GM23338 (cell line): ENCODE measurements around the gene KCNK4. TPM values are rescaled to one million over a fixed set of nuclear protein-coding genes. Genes with fewer than 3 reads are reported as not detected.
A peak's percentile ranks its signal among the peaks of the same experiment; 100 is the strongest.

Source experiments
- ATAC-seq: fragments of 200-7000 bp; cut with Tn5 transposase; 3 replicates; pipeline ENCODE4 v1.9.1; 2020
- DNase-seq: peaks from one replicate; pipeline ENCODE4 v3.0.0-alpha.2; 2015; ENCODE audit warnings: low spot score
- H2AFZ ChIP-seq: fragments of 200-600 bp; sonication (generic); 2 replicates; pipeline ENCODE4 v1.8.0; 2016; ENCODE audit warnings: antibody characterized with exemption, mild to moderate bottlenecking, moderate library complexity
- H3F3A ChIP-seq: fragments of 200-600 bp; sonication (generic); replicated peaks from 2 replicates; pipeline ENCODE4 v1.8.0; 2017; ENCODE audit warnings: antibody characterized with exemption, mixed run types, low read depth
- H3K27ac ChIP-seq: fragments of 200-600 bp; sonication (generic); 2 replicates; pipeline ENCODE4 v1.6.1; 2016; ENCODE audit warnings: low read depth
- H3K27me3 ChIP-seq: fragments of 200-600 bp; sonication (generic); 2 replicates; pipeline ENCODE4 v1.8.0; 2016; ENCODE audit warnings: mild to moderate bottlenecking, mixed run types, moderate library complexity; ENCODE audit not compliant: insufficient read depth
- H3K36me3 ChIP-seq: fragments of 200-600 bp; sonication (generic); 2 replicates; pipeline ENCODE4 v1.8.0; 2016; ENCODE audit warnings: mild to moderate bottlenecking; ENCODE audit not compliant: insufficient read depth
- H3K4me1 ChIP-seq: fragments of 200-600 bp; sonication (generic); 2 replicates; pipeline ENCODE4 v1.8.0; 2016; ENCODE audit warnings: mild to moderate bottlenecking, moderate library complexity; ENCODE audit not compliant: insufficient read depth
- H3K4me2 ChIP-seq: fragments of 200-600 bp; sonication (generic); 2 replicates; pipeline ENCODE4 v1.7.1; 2017; ENCODE audit warnings: mixed run types
- H3K4me3 ChIP-seq: fragments of 200-600 bp; sonication (generic); 2 replicates; pipeline ENCODE4 v1.6.1; 2016; ENCODE audit warnings: mixed run types
- H3K79me2 ChIP-seq: fragments of 200-600 bp; sonication (generic); replicated peaks from 2 replicates; pipeline ENCODE4 v1.8.0; 2017; ENCODE audit warnings: mild to moderate bottlenecking; ENCODE audit not compliant: insufficient read depth
- H3K9me2 ChIP-seq: fragments of 200-600 bp; sonication (generic); 2 replicates; pipeline ENCODE4 v1.8.0; 2017; ENCODE audit not compliant: insufficient read depth
- H4K20me1 ChIP-seq: fragments of 200-600 bp; sonication (generic); replicated peaks from 2 replicates; pipeline ENCODE4 v1.8.0; 2017; ENCODE audit warnings: mild to moderate bottlenecking; ENCODE audit not compliant: insufficient read depth
- H3K27ac Mint-ChIP-seq: 2 replicates; pipeline ENCODE4 v1.8.0; 2020; ENCODE audit warnings: inconsistent platforms, mild to moderate bottlenecking, moderate library complexity, mixed read lengths
- H3K27me3 Mint-ChIP-seq: 3 replicates; pipeline ENCODE4 v1.8.0; 2022; ENCODE audit warnings: low read depth, mild to moderate bottlenecking, moderate library complexity, mixed read lengths, inconsistent platforms; ENCODE audit not compliant: insufficient read depth, poor library complexity
- H3K36me3 Mint-ChIP-seq: 3 replicates; pipeline ENCODE4 v1.8.0; 2021; ENCODE audit warnings: low read depth, mild to moderate bottlenecking, inconsistent platforms, moderate library complexity, mixed read lengths
- H3K4me1 Mint-ChIP-seq: 3 replicates; pipeline ENCODE4 v1.8.0; 2020; ENCODE audit warnings: mild to moderate bottlenecking, inconsistent platforms, mixed read lengths
- H3K4me3 Mint-ChIP-seq: 3 replicates; pipeline ENCODE4 v1.8.0; 2021; ENCODE audit warnings: moderate library complexity, mild to moderate bottlenecking, inconsistent platforms, mixed read lengths
- H3K9me3 Mint-ChIP-seq: 3 replicates; pipeline ENCODE4 v1.8.0; 2020; ENCODE audit warnings: moderate library complexity, mild to moderate bottlenecking, inconsistent platforms, mixed read lengths
- CREB1 ChIP-seq: fragments of 250-450 bp; sonication (Bioruptor Pico); IDR thresholded peaks from 2 replicates; pipeline ENCODE4 v1.5.0; 2020; ENCODE audit warnings: low read depth, mild to moderate bottlenecking, moderate library complexity
- EZH2 ChIP-seq: fragments of 200-600 bp; sonication (generic); IDR thresholded peaks from one replicate; pipeline ENCODE4 v1.8.0; 2017; ENCODE audit warnings: antibody characterized with exemption, mild to moderate bottlenecking, low read depth; ENCODE audit not compliant: unreplicated experiment
- EZH2phosphoT487 ChIP-seq: fragments of 200-600 bp; sonication (generic); IDR thresholded peaks from one replicate; pipeline ENCODE4 v1.8.1; 2018; ENCODE audit warnings: antibody characterized with exemption; ENCODE audit not compliant: unreplicated experiment
- POLR2AphosphoS5 ChIP-seq: IDR thresholded peaks from 2 replicates; pipeline ENCODE4 v1.6.1; 2016; ENCODE audit warnings: antibody characterized with exemption, low read depth
- STAT1 ChIP-seq: IDR thresholded peaks from one replicate; pipeline ENCODE4 v1.6.1; 2016; ENCODE audit warnings: antibody characterized with exemption; ENCODE audit not compliant: unreplicated experiment
- ZNF114 ChIP-seq: fragments of 250-450 bp; sonication (Bioruptor Pico); IDR thresholded peaks from 2 replicates; pipeline ENCODE4 v1.5.0; 2020; ENCODE audit warnings: mild to moderate bottlenecking, moderate library complexity
- polyA plus RNA-seq: library from polyadenylated mRNA; unstranded; fragments of >200 nt; fragmentation: Nextera tagmentation; extraction: Ambion mirVana; gene quantifications from 2 replicates; pipeline ENCODE4 v1.2.1, GENCODE V29; 2016
- total RNA-seq: library from RNA; depleted of rRNA; stranded (reverse); fragments of >200 nt; shearing (Covaris generic); gene quantifications from 2 replicates; pipeline ENCODE4 v1.2.3, GENCODE V29; 2014
- TF ChIP-seq, protein P1 (sequence below): IDR thresholded peaks from 2 replicates; pipeline ENCODE4 v1.6.1; 2016; ENCODE audit warnings: antibody characterized with exemption
- TF ChIP-seq, protein P2 (sequence below), 2 experiments: fragments of 200-600 bp in 1 of 2; sonication (generic) in 1 of 2; conservative IDR thresholded peaks; 2 replicates each; pipeline versions ENCODE4 v1.5.1 to v1.6.1; 2016 to 2017; ENCODE audit warnings: antibody characterized with exemption in 2 of 2, low read depth in 2 of 2, mild to moderate bottlenecking in 2 of 2, moderate library complexity in 1 of 2
- TF ChIP-seq, protein P3 (sequence below): fragments of 250-450 bp; sonication (Bioruptor Pico); IDR thresholded peaks from 2 replicates; pipeline ENCODE4 v1.5.0; 2020; ENCODE audit warnings: mild to moderate bottlenecking, moderate library complexity

Gene KCNK4
- total and polyA plus RNA-seq, 2 experiments from 2014 or later = 1.0 TPM; not detected in 1

DNA sequence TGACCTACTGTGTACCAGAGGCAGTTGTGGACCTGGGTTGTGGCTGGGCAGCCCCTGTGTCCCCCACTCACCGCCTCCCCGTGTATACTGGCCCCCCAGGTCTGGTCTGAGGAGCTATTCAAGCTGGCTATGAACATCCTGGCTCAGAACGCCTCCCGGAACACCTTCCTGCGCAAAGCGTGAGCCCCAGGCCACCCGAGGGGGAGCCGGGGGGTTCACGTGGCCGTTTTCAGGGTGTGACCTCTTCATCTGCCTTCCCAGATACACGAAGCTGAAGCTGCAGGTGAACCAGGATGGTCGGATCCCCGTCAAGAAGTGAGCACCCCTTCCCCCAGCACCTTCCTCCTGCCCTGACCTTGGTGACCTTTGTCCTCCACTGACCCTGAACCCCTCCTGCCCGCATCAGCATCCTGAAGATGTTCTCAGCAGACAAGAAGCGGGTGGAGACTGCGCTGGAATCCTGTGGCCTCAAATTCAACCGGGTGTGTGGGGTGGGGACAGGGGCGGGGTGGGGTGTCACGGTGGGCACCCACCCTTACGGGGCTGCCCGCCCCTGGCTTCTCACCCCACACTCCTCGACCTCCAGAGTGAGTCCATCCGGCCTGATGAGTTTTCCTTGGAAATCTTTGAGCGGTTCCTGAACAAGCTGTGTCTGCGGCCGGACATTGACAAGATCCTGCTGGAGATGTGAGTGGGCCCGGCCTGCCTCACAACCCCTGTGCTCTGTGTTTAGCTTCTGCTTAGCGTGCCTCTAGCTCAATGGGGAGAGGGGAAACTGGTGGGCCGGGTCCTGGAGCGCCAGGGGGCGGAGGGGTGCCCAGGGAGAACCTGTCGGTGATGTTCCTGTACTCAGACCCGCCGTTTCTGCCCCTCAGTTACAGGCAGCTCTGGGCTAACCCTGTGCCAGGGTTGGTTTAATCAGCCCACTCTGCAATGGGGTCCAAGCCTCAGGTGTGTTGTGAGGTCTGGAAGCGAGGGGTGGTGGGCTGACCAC, 35.7 kb upstream of the KCNK4 start:
- H4K20me1 ChIP-seq = peaks cover 4% of the 10 kb centered on the region
- H3K36me3 ChIP-seq = peaks cover 11% of the 10 kb centered on the region; the same call in 1 of the 2 replicates
- Mint-ChIP-seq H3K9me3 (no peaks in the 10 kb centered on the region), H3K27me3 (peaks cover 22% of the 10 kb centered on the region), H3K4me1 (peaks cover 13% of the 10 kb centered on the region), H3K36me3 (peaks cover 40% of the 10 kb centered on the region), H3K4me3 (peak overlapping the region; percentile 16; the same call in 1 of the 3 replicates), H3K27ac (no peak overlapping the region)
- H3K4me3 ChIP-seq = no peak overlapping the region
- no peaks in the 10 kb centered on the region for H3K9me2 ChIP-seq
- H3F3A ChIP-seq = peaks cover 4% of the 10 kb centered on the region
- no peak overlapping the region for H3K27ac ChIP-seq
- H3K4me1 ChIP-seq = peaks cover 4% of the 10 kb centered on the region
- no peak overlapping the region for H3K4me2 ChIP-seq
- DNase-seq (no peak), ATAC-seq (no peak)
- TF ChIP-seq, protein P1, sequence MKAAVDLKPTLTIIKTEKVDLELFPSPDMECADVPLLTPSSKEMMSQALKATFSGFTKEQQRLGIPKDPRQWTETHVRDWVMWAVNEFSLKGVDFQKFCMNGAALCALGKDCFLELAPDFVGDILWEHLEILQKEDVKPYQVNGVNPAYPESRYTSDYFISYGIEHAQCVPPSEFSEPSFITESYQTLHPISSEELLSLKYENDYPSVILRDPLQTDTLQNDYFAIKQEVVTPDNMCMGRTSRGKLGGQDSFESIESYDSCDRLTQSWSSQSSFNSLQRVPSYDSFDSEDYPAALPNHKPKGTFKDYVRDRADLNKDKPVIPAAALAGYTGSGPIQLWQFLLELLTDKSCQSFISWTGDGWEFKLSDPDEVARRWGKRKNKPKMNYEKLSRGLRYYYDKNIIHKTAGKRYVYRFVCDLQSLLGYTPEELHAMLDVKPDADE = no peak
- H3K79me2 ChIP-seq = peaks cover 19% of the 10 kb centered on the region
- H3K27me3 ChIP-seq = no peaks in the 10 kb centered on the region
- H2AFZ ChIP-seq = no peak overlapping the region

DNA sequence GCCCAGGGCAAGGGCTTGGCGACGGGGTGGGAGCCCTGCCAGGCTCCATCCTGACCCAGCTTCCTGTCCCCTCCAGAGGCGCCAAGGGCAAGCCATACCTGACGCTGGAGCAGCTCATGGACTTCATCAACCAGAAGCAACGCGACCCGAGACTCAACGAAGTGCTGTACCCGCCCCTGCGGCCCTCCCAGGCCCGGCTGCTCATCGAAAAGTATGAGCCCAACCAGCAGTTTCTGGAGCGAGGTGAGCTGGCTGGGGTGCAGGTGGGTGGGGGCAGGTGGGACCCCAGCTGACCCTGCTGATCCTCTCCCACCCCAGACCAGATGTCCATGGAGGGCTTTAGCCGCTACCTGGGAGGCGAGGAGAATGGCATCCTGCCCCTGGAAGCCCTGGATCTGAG, 34.8 kb upstream of the KCNK4 start:
- H3K4me1 Mint-ChIP-seq = peaks cover 10% of the 10 kb centered on the region
- H3K27ac Mint-ChIP-seq = no peak overlapping the region
- H3K27me3 Mint-ChIP-seq = peaks cover 19% of the 10 kb centered on the region
- no peaks in the 10 kb centered on the region for H3K9me2 ChIP-seq
- peaks cover 4% of the 10 kb centered on the region for H4K20me1 ChIP-seq
- peaks cover 48% of the 10 kb centered on the region for H3K36me3 Mint-ChIP-seq
- H3K79me2 ChIP-seq = peaks cover 19% of the 10 kb centered on the region
- H3K27me3 ChIP-seq = no peaks in the 10 kb centered on the region
- ATAC-seq (no peak), DNase-seq (no peak)
- no peak overlapping the region for H2AFZ ChIP-seq
- H3K9me3 Mint-ChIP-seq = no peaks in the 10 kb centered on the region
- no peak overlapping the region for H3K4me3 Mint-ChIP-seq
- no peaks in the 10 kb centered on the region for H3K4me1 ChIP-seq
- no peak overlapping the region for H3K27ac ChIP-seq
- no peaks in the 10 kb centered on the region; the same call in 1 of the 2 replicates for H3F3A ChIP-seq
- H3K4me2 ChIP-seq = no peak overlapping the region
- H3K36me3 ChIP-seq = peaks cover 11% of the 10 kb centered on the region
- no peak overlapping the region for H3K4me3 ChIP-seq
- TF ChIP-seq ZNF114 (no peak), EZH2phosphoT487 (no peak), POLR2AphosphoS5 (no peak), STAT1 (no peak), EZH2 (no peak), CREB1 (CRISPR knock-in tag) (no peak)
- TF ChIP-seq, protein P2, sequence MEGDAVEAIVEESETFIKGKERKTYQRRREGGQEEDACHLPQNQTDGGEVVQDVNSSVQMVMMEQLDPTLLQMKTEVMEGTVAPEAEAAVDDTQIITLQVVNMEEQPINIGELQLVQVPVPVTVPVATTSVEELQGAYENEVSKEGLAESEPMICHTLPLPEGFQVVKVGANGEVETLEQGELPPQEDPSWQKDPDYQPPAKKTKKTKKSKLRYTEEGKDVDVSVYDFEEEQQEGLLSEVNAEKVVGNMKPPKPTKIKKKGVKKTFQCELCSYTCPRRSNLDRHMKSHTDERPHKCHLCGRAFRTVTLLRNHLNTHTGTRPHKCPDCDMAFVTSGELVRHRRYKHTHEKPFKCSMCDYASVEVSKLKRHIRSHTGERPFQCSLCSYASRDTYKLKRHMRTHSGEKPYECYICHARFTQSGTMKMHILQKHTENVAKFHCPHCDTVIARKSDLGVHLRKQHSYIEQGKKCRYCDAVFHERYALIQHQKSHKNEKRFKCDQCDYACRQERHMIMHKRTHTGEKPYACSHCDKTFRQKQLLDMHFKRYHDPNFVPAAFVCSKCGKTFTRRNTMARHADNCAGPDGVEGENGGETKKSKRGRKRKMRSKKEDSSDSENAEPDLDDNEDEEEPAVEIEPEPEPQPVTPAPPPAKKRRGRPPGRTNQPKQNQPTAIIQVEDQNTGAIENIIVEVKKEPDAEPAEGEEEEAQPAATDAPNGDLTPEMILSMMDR (conservative IDR thresholded peaks at IDR 0.05; ENCODE audit: low read depth in 2 of 2) = no peak
- TF ChIP-seq, protein P3, sequence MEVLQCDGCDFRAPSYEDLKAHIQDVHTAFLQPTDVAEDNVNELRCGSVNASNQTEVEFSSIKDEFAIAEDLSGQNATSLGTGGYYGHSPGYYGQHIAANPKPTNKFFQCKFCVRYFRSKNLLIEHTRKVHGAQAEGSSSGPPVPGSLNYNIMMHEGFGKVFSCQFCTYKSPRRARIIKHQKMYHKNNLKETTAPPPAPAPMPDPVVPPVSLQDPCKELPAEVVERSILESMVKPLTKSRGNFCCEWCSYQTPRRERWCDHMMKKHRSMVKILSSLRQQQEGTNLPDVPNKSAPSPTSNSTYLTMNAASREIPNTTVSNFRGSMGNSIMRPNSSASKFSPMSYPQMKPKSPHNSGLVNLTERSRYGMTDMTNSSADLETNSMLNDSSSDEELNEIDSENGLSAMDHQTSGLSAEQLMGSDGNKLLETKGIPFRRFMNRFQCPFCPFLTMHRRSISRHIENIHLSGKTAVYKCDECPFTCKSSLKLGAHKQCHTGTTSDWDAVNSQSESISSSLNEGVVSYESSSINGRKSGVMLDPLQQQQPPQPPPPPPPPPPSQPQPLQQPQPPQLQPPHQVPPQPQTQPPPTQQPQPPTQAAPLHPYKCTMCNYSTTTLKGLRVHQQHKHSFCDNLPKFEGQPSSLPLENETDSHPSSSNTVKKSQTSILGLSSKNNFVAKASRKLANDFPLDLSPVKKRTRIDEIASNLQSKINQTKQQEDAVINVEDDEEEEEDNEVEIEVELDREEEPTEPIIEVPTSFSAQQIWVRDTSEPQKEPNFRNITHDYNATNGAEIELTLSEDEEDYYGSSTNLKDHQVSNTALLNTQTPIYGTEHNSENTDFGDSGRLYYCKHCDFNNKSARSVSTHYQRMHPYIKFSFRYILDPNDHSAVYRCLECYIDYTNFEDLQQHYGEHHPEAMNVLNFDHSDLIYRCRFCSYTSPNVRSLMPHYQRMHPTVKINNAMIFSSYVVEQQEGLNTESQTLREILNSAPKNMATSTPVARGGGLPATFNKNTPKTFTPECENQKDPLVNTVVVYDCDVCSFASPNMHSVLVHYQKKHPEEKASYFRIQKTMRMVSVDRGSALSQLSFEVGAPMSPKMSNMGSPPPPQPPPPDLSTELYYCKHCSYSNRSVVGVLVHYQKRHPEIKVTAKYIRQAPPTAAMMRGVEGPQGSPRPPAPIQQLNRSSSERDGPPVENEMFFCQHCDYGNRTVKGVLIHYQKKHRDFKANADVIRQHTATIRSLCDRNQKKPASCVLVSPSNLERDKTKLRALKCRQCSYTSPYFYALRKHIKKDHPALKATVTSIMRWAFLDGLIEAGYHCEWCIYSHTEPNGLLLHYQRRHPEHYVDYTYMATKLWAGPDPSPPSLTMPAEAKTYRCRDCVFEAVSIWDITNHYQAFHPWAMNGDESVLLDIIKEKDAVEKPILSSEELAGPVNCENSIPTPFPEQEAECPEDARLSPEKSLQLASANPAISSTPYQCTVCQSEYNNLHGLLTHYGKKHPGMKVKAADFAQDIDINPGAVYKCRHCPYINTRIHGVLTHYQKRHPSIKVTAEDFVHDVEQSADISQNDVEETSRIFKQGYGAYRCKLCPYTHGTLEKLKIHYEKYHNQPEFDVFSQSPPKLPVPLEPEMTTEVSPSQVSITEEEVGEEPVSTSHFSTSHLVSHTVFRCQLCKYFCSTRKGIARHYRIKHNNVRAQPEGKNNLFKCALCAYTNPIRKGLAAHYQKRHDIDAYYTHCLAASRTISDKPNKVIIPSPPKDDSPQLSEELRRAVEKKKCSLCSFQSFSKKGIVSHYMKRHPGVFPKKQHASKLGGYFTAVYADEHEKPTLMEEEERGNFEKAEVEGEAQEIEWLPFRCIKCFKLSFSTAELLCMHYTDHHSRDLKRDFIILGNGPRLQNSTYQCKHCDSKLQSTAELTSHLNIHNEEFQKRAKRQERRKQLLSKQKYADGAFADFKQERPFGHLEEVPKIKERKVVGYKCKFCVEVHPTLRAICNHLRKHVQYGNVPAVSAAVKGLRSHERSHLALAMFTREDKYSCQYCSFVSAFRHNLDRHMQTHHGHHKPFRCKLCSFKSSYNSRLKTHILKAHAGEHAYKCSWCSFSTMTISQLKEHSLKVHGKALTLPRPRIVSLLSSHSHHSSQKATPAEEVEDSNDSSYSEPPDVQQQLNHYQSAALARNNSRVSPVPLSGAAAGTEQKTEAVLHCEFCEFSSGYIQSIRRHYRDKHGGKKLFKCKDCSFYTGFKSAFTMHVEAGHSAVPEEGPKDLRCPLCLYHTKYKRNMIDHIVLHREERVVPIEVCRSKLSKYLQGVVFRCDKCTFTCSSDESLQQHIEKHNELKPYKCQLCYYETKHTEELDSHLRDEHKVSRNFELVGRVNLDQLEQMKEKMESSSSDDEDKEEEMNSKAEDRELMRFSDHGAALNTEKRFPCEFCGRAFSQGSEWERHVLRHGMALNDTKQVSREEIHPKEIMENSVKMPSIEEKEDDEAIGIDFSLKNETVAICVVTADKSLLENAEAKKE (CRISPR knock-in tag) = no peak
